Colonic mucosa (tissue), 4 donors: ENCODE data around the gene RGS17. TPM values are rescaled to one million over a fixed set of nuclear protein-coding genes. Genes with fewer than 3 reads are reported as not detected.

Experiments
- DNase-seq: peaks from one replicate; pipeline ENCODE4 v3.0.0-alpha.2; 2020
- H3K27ac ChIP-seq: fragments of 200-600 bp; one replicate; pipeline ENCODE4 v1.8.0; 2021
- H3K27me3 ChIP-seq: fragments of 200-600 bp; one replicate; pipeline ENCODE4 v1.8.0; 2021
- H3K36me3 ChIP-seq: fragments of 200-600 bp; one replicate; pipeline ENCODE4 v1.8.0; 2021
- H3K4me1 ChIP-seq: fragments of 200-600 bp; one replicate; pipeline ENCODE4 v1.8.0; 2021; ENCODE audit warnings: mild to moderate bottlenecking
- H3K4me3 ChIP-seq: fragments of 200-600 bp; one replicate; pipeline ENCODE4 v1.8.0; 2021
- H3K9ac ChIP-seq, 2 donors: one replicate each; pipeline ENCODE4 v1.7.0; 2013; ENCODE audit warnings: control low read depth in 2 of 2, low read depth in 2 of 2, low read length in 2 of 2
- H3K9me3 ChIP-seq: fragments of 200-600 bp; one replicate; pipeline ENCODE4 v1.8.0; 2021
- intact Hi-C: fragments of 100-400 bp; cut with DNase I; formaldehyde crosslinking; loops from one replicate; pipeline ENCODE4 v1.14.1; 2022
- total RNA-seq, 2 donors: library from RNA; stranded (reverse); fragmentation: NEBNext Ultra II Directional in 1 of 2; extraction: Animal tissue kit (Norgen Biotek cat#: 25700) in 1 of 2; gene quantifications; one replicate each; pipeline ENCODE4 v1.2.1, GENCODE V29; 2021
- TF ChIP-seq, protein P1 (sequence below): fragments of 200-600 bp; IDR thresholded peaks from one replicate; pipeline ENCODE4 v1.8.0; 2022; ENCODE audit warnings: antibody characterized with exemption, mild to moderate bottlenecking
- donor health status: healthy.
- donor health status: DM: no; HTN: no; CAD: no.
- donor health status: DM: no; HTN: no; CAD: no.

Gene RGS17
- total RNA-seq, 2 donors from 2014 or later: 0.25 to 0.53 TPM

DNA sequence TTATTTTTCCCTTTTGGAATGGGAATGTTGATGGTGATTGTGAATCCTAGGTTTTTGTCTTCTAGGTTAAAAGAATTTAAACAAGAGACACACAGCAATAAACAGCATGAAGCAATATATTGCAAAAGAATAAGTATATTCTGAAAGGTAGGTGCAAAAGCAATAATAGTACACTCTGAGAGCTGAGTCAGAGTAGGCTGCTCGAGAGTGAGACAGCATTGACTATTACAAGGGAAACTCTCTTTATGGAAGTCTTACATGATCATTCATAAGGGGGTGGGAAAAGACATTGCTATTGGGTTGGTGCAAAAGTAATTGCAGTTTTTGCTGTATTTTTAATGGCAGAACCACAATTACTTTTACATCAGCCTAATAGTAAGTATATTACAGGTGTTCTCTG is 173.3 kb downstream of the RGS17 start:
- H3K36me3 ChIP-seq: no peaks in the 10 kb centered on the region
- DNase-seq: no peak
- no peaks in the 10 kb centered on the region for H3K4me1 ChIP-seq
- no peaks in the 10 kb centered on the region for H3K9me3 ChIP-seq
- H3K4me3 ChIP-seq: no peak overlapping the region
- no peak overlapping the region for H3K9ac ChIP-seq
- H3K27ac ChIP-seq: no peak overlapping the region
- TF ChIP-seq, protein P1, sequence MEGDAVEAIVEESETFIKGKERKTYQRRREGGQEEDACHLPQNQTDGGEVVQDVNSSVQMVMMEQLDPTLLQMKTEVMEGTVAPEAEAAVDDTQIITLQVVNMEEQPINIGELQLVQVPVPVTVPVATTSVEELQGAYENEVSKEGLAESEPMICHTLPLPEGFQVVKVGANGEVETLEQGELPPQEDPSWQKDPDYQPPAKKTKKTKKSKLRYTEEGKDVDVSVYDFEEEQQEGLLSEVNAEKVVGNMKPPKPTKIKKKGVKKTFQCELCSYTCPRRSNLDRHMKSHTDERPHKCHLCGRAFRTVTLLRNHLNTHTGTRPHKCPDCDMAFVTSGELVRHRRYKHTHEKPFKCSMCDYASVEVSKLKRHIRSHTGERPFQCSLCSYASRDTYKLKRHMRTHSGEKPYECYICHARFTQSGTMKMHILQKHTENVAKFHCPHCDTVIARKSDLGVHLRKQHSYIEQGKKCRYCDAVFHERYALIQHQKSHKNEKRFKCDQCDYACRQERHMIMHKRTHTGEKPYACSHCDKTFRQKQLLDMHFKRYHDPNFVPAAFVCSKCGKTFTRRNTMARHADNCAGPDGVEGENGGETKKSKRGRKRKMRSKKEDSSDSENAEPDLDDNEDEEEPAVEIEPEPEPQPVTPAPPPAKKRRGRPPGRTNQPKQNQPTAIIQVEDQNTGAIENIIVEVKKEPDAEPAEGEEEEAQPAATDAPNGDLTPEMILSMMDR: no peak
- intact Hi-C loops: no loop called here
- H3K27me3 ChIP-seq: no peaks in the 10 kb centered on the region

Other genes with a start within 250 kb of the RGS17 start
- gene FBXO5, start 148.2 kb downstream of the RGS17 start, total RNA-seq: 10 to 100 TPM in 1 of 2 donors, 1 to 10 TPM in 1; 7.4 to 16.2 TPM
- 10 to 100 TPM; 20.2 to 23.9 TPM for gene MTRF1L, start 128.6 kb downstream of the RGS17 start, total RNA-seq